Measurements from ENCODE around the gene CHMP5. TPM values are rescaled to one million over a fixed set of nuclear protein-coding genes. Genes with fewer than 3 reads are reported as not detected.

Gene CHMP5
- total RNA-seq, 4 donors from 2014 or later: 48.0 to 77.2 (median 65.2) TPM

- H3K27ac ChIP-seq (replicated peaks in 1 of 4): no peak overlapping the region
- no peak for DNase-seq (ENCODE audit: extremely low spot score)
- H3K4me1 ChIP-seq: no peaks in the 10 kb centered on the region
- H3K4me3 ChIP-seq: no peak overlapping the region
- TF ChIP-seq POLR2A (IDR thresholded peaks at IDR 0.05; ENCODE audit: low read depth): no peak
- TF ChIP-seq, protein P1, sequence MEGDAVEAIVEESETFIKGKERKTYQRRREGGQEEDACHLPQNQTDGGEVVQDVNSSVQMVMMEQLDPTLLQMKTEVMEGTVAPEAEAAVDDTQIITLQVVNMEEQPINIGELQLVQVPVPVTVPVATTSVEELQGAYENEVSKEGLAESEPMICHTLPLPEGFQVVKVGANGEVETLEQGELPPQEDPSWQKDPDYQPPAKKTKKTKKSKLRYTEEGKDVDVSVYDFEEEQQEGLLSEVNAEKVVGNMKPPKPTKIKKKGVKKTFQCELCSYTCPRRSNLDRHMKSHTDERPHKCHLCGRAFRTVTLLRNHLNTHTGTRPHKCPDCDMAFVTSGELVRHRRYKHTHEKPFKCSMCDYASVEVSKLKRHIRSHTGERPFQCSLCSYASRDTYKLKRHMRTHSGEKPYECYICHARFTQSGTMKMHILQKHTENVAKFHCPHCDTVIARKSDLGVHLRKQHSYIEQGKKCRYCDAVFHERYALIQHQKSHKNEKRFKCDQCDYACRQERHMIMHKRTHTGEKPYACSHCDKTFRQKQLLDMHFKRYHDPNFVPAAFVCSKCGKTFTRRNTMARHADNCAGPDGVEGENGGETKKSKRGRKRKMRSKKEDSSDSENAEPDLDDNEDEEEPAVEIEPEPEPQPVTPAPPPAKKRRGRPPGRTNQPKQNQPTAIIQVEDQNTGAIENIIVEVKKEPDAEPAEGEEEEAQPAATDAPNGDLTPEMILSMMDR (IDR thresholded peaks at IDR 0.05): no peak
- TF ChIP-seq EP300 (IDR thresholded peaks at IDR 0.05): no peak
- TF ChIP-seq POLR2AphosphoS5 (IDR thresholded peaks at IDR 0.05): no peak
- H3K9me3 ChIP-seq: no peaks in the 10 kb centered on the region
- no peaks in the 10 kb centered on the region for H3K27me3 ChIP-seq
- H3K36me3 ChIP-seq: peaks cover 56 to 100% (median 93%) of the 10 kb centered on the region in 4 donors
- intact Hi-C loops (cut with DNase I): no loop called here
- 84% methylated on average over 3 of the region's 3 CpGs for WGBS
These were observed 8.6 kb downstream of the CHMP5 start for GRCh38 chr9:33273266-33273971.

DNA sequence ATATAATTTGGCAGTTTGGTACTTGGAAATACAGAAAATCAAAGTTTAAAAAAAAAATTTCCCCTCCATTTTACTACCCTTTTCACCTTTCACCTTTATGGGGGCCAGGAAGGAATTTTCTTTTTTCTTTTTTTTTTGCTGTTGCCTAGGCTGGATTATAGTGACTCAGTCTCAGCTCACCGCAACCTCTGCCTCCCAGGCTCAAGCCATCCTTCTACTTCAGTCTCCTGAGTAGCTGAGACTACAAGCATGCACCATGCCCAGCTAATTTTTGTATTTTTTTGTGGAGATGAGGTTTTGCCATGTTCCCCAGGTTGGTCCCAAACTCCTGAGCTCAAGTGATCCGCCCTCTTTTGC, 9.1 kb downstream of the CHMP5 start:
- TF ChIP-seq EP300 (IDR thresholded peaks at IDR 0.05): no peak
- TF ChIP-seq, protein P1 (IDR thresholded peaks at IDR 0.05): no peak
- no peak for TF ChIP-seq POLR2AphosphoS5 (IDR thresholded peaks at IDR 0.05)
- TF ChIP-seq POLR2A (IDR thresholded peaks at IDR 0.05; ENCODE audit: low read depth): no peak
- WGBS: 100% methylated on average over 2 of the region's 2 CpGs
- Histone ChIP-seq H3K4me3 (no peak overlapping the region), H3K36me3 (peaks cover 62 to 100% (median 93%) of the 10 kb centered on the region in 4 donors), H3K9me3 (no peaks in the 10 kb centered on the region), H3K27me3 (no peaks in the 10 kb centered on the region), H3K27ac (replicated peaks in 1 of 4) (no peak overlapping the region), H3K4me1 (no peaks in the 10 kb centered on the region)
- intact Hi-C loops (cut with DNase I): no loop called here
- no peak for DNase-seq (ENCODE audit: extremely low spot score)

GRCh38 chr9:33277484-33277883, 12.6 kb downstream of the CHMP5 start:
- H3K9me3 ChIP-seq: no peaks in the 10 kb centered on the region
- peaks cover 77 to 100% (median 93%) of the 10 kb centered on the region in 4 donors for H3K36me3 ChIP-seq
- no peak for DNase-seq (ENCODE audit: extremely low spot score)
- intact Hi-C loops (cut with DNase I): no loop called here
- no peak overlapping the region for H3K4me3 ChIP-seq
- TF ChIP-seq, protein P1 (IDR thresholded peaks at IDR 0.05): no peak
- TF ChIP-seq POLR2A (IDR thresholded peaks at IDR 0.05; ENCODE audit: low read depth) (no peak), POLR2AphosphoS5 (IDR thresholded peaks at IDR 0.05) (no peak), EP300 (IDR thresholded peaks at IDR 0.05) (no peak)
- WGBS: 95% methylated on average over 4 of the region's 4 CpGs
- H3K27me3 ChIP-seq: no peaks in the 10 kb centered on the region
- H3K27ac ChIP-seq (replicated peaks in 1 of 4): no peak overlapping the region
- no peaks in the 10 kb centered on the region for H3K4me1 ChIP-seq

DNA sequence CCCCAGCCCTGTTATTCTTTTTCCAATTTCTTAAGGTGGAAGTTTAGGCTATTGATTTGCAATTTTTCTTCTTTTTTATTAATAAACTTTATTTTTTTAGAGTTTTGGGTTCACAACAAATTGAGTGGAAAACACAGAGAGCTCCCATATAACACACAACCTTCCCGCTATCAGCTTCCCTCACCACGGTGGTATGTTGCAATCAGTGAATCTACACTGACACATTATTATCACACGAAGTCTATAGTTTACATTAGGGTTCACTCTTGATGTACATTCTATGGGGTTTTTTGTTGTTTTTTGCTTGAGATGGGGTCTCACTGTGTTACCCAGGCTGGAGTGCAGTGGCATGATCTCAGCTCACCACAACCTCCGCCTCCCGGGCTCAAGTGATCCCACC, 20.7 kb downstream of the CHMP5 start:
- DNase-seq (ENCODE audit: extremely low spot score): no peak
- WGBS: 90% methylated on average over 5 of the region's 5 CpGs
- TF ChIP-seq, protein P1 (IDR thresholded peaks at IDR 0.05): no peak
- no peak for TF ChIP-seq POLR2AphosphoS5 (IDR thresholded peaks at IDR 0.05)
- no peak for TF ChIP-seq POLR2A (IDR thresholded peaks at IDR 0.05; ENCODE audit: low read depth)
- no peak for TF ChIP-seq EP300 (IDR thresholded peaks at IDR 0.05)
- intact Hi-C loops (cut with DNase I): loop anchor here (5.0 to 10.0 kb wide), 2 partner anchors 132 to 189 kb away; partner anchors contain the start of gene NOL6
- no peak overlapping the region for H3K27ac ChIP-seq (replicated peaks in 1 of 4)
- no peaks in the 10 kb centered on the region for H3K27me3 ChIP-seq
- no peak overlapping the region for H3K4me3 ChIP-seq
- no peaks in the 10 kb centered on the region for H3K9me3 ChIP-seq
- H3K4me1 ChIP-seq: peaks cover 16 to 23% (median 18%) of the 10 kb centered on the region in 4 donors
- H3K36me3 ChIP-seq: peaks cover 18 to 49% (median 37%) of the 10 kb centered on the region in 4 donors

All from esophagus muscularis mucosa (tissue), 4 donors.